ENCODE data around the gene ARFRP1.

ARFRP1 gene

DNA sequence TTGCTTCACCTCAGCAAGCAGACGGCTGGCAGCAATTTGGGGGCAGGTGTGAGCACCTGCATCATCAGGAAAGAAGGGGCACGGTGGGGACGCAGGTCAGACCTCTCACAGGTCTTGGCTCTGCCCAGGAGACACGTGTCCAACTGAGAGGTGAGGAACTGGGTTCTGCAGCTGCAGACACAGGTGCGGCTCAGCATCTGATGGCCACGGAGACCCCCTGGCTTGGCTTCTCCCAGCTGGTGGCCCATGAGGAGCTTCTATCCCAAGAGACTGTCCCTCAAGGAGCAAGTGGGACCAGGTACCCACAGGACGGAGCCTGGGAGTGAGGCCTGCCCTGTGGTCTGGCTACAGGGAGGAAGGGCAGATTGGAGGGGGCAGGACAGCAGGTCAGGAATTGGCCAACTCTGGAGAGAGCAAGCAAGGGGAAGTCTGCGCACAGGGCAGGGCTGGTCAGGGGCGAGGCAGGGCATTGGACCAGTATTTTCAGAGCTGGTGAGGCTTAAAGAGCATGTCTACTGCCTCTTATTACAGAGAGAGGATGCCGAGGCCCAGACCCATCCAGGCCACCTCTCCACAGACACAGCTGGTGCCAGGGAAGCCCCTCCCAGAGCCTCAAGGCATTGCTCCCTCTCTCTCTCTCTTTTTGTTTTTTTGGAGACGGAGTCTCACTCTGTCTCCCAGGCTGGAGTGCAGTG, 58.7 kb downstream of the ARFRP1 start:
- Histone ChIP-seq H3K9me3 (ENCODE audit: severe bottlenecking) (no peaks in the 10 kb centered on the region), H3K36me3 (peaks cover 34% of the 10 kb centered on the region), H3K27me3 (ENCODE audit: insufficient read depth, low read depth, severe bottlenecking) (no peaks in the 10 kb centered on the region), H3K4me3 (ENCODE audit: low read depth, low read length) (no peak overlapping the region), H3K27ac (no peak overlapping the region)
- no peak for DNase-seq
- TF ChIP-seq, protein P1, sequence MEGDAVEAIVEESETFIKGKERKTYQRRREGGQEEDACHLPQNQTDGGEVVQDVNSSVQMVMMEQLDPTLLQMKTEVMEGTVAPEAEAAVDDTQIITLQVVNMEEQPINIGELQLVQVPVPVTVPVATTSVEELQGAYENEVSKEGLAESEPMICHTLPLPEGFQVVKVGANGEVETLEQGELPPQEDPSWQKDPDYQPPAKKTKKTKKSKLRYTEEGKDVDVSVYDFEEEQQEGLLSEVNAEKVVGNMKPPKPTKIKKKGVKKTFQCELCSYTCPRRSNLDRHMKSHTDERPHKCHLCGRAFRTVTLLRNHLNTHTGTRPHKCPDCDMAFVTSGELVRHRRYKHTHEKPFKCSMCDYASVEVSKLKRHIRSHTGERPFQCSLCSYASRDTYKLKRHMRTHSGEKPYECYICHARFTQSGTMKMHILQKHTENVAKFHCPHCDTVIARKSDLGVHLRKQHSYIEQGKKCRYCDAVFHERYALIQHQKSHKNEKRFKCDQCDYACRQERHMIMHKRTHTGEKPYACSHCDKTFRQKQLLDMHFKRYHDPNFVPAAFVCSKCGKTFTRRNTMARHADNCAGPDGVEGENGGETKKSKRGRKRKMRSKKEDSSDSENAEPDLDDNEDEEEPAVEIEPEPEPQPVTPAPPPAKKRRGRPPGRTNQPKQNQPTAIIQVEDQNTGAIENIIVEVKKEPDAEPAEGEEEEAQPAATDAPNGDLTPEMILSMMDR (IDR thresholded peaks at IDR 0.05; ENCODE audit: low read depth, low read length) = no peak
